Neural progenitor cell (in vitro differentiated cells): ENCODE results near the gene CDH12. TPM values are rescaled to one million over a fixed set of nuclear protein-coding genes. Genes with fewer than 3 reads are reported as not detected.

Source experiments
- DNase-seq: peaks from one replicate; pipeline ENCODE4 v3.0.0-alpha.2; 2016; ENCODE audit warnings: low spot score
- H2AFZ ChIP-seq: fragments of 200-600 bp; sonication (generic); replicated peaks from 2 replicates; pipeline ENCODE4 v1.6.1; 2016; ENCODE audit warnings: antibody characterized with exemption
- H3F3A ChIP-seq: fragments of 200-600 bp; sonication (generic); 2 replicates; pipeline ENCODE4 v1.6.1; 2016; ENCODE audit warnings: antibody characterized with exemption, low read depth
- H3K27ac ChIP-seq: fragments of 200-600 bp; sonication (generic); 2 replicates; pipeline ENCODE4 v1.5.1; 2016; ENCODE audit warnings: mild to moderate bottlenecking
- H3K27me3 ChIP-seq: fragments of 200-600 bp; sonication (generic); 2 replicates; pipeline ENCODE4 v1.6.1; 2016; ENCODE audit warnings: mild to moderate bottlenecking, moderate library complexity
- H3K36me3 ChIP-seq: fragments of 200-600 bp; sonication (generic); 2 replicates; pipeline ENCODE4 v1.5.1; 2016
- H3K4me1 ChIP-seq: fragments of 200-600 bp; sonication (generic); 2 replicates; pipeline ENCODE4 v1.6.1; 2016; ENCODE audit warnings: mixed run types
- H3K4me2 ChIP-seq: fragments of 200-600 bp; sonication (generic); 2 replicates; pipeline ENCODE4 v1.6.1; 2016
- H3K4me3 ChIP-seq: fragments of 200-600 bp; sonication (generic); 2 replicates; pipeline ENCODE4 v1.5.1; 2016
- H3K79me2 ChIP-seq: fragments of 200-600 bp; sonication (generic); 2 replicates; pipeline ENCODE4 v1.6.1; 2016; ENCODE audit warnings: low read depth
- H3K9ac ChIP-seq: fragments of 200-600 bp; sonication (generic); 2 replicates; pipeline ENCODE4 v1.6.1; 2016
- H3K9me3 ChIP-seq: fragments of 200-600 bp; sonication (generic); 2 replicates; pipeline ENCODE4 v1.5.1; 2016; ENCODE audit warnings: low read depth
- H4K20me1 ChIP-seq: fragments of 200-600 bp; sonication (generic); 2 replicates; pipeline ENCODE4 v1.6.1; 2016; ENCODE audit warnings: low read depth
- H3K27ac Mint-ChIP-seq: 3 replicates; pipeline ENCODE4 v1.8.0; 2021; ENCODE audit warnings: mixed read lengths
- H3K27me3 Mint-ChIP-seq: 2 replicates; pipeline ENCODE4 v1.8.0; 2022; ENCODE audit warnings: low read depth, mild to moderate bottlenecking, inconsistent platforms, moderate library complexity, mixed read lengths; ENCODE audit not compliant: insufficient read depth
- H3K36me3 Mint-ChIP-seq: 3 replicates; pipeline ENCODE4 v1.8.0; 2021; ENCODE audit warnings: mixed read lengths
- H3K4me1 Mint-ChIP-seq: 3 replicates; pipeline ENCODE4 v1.8.0; 2021; ENCODE audit warnings: mixed read lengths
- H3K4me3 Mint-ChIP-seq: 3 replicates; pipeline ENCODE4 v1.8.0; 2021; ENCODE audit warnings: mild to moderate bottlenecking, moderate library complexity, mixed read lengths
- H3K9me3 Mint-ChIP-seq: 3 replicates; pipeline ENCODE4 v1.8.0; 2020; ENCODE audit warnings: mixed read lengths
- EZH2 ChIP-seq: fragments of 200-600 bp; sonication (generic); IDR thresholded peaks from 2 replicates; pipeline ENCODE4 v1.6.1; 2017; ENCODE audit warnings: antibody characterized with exemption, mild to moderate bottlenecking, moderate library complexity
- EZH2phosphoT487 ChIP-seq: fragments of 200-600 bp; sonication (generic); IDR thresholded peaks from 2 replicates; pipeline ENCODE4 v1.6.1; 2017; ENCODE audit warnings: antibody characterized with exemption
- total RNA-seq: library from RNA; depleted of rRNA; stranded (reverse); fragments of >200 nt; gene quantifications from 2 replicates; pipeline ENCODE4 v1.2.3, GENCODE V29; 2015; ENCODE audit warnings: low replicate concordance
- TF ChIP-seq, protein P1 (sequence below): fragments of 200-600 bp; sonication (generic); IDR thresholded peaks from 2 replicates; pipeline ENCODE4 v1.5.1; 2017; ENCODE audit warnings: antibody characterized with exemption, mild to moderate bottlenecking

The CDH12 gene
- total RNA-seq, 1 donor from 2014 or later = not detected

DNA sequence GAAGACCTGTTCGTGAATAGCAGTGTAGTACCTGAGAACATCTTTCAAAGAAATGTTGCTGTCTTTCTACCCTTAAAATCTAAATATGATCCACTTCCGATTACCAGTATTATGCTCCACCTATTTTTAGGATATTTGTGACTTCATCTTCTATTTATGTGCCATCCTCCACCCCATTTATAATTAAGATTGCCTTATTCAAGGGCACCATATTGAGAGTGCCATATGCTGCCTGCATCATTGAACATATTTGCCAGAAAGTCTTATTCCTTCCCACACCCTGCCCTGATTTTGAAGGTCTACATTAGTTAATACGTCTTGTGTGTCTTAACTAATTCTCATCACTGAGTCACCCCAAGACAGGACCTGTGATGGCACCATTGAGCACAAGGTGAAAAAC, 1076.7 kb downstream of the CDH12 start:
- Histone ChIP-seq H3K4me1 (no peaks in the 10 kb centered on the region), H3K27ac (no peak overlapping the region), H4K20me1 (no peaks in the 10 kb centered on the region), H3K79me2 (no peaks in the 10 kb centered on the region), H3K4me3 (no peak overlapping the region), H3K36me3 (no peaks in the 10 kb centered on the region), H3K4me2 (no peak overlapping the region), H3K27me3 (no peaks in the 10 kb centered on the region), H2AFZ (no peak overlapping the region), H3K9ac (no peak overlapping the region), H3F3A (no peaks in the 10 kb centered on the region), H3K9me3 (no peaks in the 10 kb centered on the region)
- Mint-ChIP-seq H3K9me3 (no peaks in the 10 kb centered on the region), H3K36me3 (no peaks in the 10 kb centered on the region), H3K27me3 (no peaks in the 10 kb centered on the region), H3K27ac (no peak overlapping the region), H3K4me3 (no peak overlapping the region), H3K4me1 (no peaks in the 10 kb centered on the region)
- TF ChIP-seq EZH2 = no peak
- TF ChIP-seq EZH2phosphoT487 = no peak
- TF ChIP-seq, protein P1, sequence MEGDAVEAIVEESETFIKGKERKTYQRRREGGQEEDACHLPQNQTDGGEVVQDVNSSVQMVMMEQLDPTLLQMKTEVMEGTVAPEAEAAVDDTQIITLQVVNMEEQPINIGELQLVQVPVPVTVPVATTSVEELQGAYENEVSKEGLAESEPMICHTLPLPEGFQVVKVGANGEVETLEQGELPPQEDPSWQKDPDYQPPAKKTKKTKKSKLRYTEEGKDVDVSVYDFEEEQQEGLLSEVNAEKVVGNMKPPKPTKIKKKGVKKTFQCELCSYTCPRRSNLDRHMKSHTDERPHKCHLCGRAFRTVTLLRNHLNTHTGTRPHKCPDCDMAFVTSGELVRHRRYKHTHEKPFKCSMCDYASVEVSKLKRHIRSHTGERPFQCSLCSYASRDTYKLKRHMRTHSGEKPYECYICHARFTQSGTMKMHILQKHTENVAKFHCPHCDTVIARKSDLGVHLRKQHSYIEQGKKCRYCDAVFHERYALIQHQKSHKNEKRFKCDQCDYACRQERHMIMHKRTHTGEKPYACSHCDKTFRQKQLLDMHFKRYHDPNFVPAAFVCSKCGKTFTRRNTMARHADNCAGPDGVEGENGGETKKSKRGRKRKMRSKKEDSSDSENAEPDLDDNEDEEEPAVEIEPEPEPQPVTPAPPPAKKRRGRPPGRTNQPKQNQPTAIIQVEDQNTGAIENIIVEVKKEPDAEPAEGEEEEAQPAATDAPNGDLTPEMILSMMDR = no peak
- DNase-seq = no peak

DNA sequence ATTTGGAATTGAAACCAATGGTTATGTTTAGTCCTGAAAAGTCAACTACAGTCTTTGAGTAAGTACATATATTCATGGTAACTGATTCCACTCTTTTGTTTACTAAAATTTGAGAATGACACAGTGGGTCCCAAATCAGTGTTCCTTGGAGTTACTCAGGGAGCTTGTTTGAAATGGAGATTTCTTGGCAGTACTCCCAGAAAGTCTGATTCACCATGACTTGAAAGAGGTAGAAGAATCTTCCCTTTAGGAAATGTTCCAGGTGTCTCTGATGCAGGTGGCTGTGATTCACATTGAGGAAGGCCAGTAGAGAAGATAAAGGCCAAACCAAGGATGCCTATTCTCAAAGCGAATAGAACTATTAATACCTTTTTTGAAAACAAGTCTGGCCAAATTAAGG, 1078.3 kb downstream of the CDH12 start:
- Mint-ChIP-seq H3K9me3 (peaks cover 1% of the 10 kb centered on the region), H3K4me1 (no peaks in the 10 kb centered on the region)
- H3K4me3 ChIP-seq = no peak overlapping the region

DNA sequence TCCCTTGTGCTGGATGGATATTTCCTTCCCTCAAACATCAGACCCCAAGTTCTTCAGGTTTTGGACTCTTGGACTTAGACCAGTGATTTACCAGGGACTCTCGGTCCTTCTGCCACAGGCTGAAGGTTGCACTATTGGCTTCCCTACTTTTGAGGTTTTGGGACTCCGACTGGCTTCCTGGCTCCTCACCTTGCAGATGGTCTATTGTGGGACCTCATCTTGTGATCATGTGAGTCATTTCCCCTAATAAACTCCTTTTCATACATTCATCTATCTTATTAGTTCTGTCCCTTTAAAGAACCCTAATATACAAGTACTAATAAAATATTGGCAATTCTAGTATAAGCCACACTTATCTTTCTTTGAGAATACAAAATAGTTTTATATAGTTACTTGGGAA, 1078.9 kb downstream of the CDH12 start:
- Histone ChIP-seq H3K27ac (no peak overlapping the region), H3K9me3 (no peaks in the 10 kb centered on the region), H3K4me2 (no peak overlapping the region), H2AFZ (no peak overlapping the region), H4K20me1 (no peaks in the 10 kb centered on the region), H3K4me3 (no peak overlapping the region), H3K79me2 (no peaks in the 10 kb centered on the region), H3F3A (no peaks in the 10 kb centered on the region), H3K4me1 (no peaks in the 10 kb centered on the region), H3K9ac (no peak overlapping the region), H3K36me3 (no peaks in the 10 kb centered on the region), H3K27me3 (no peaks in the 10 kb centered on the region)
- TF ChIP-seq EZH2phosphoT487 = no peak
- Mint-ChIP-seq H3K27me3 (no peaks in the 10 kb centered on the region), H3K4me3 (no peak overlapping the region), H3K36me3 (no peaks in the 10 kb centered on the region), H3K4me1 (no peaks in the 10 kb centered on the region), H3K27ac (no peak overlapping the region), H3K9me3 (peaks cover 2% of the 10 kb centered on the region)
- no peak for DNase-seq

More for the DNA sequence above, 1078.3 kb downstream of the CDH12 start:
- Histone ChIP-seq H3K4me2 (no peak overlapping the region), H3K4me1 (no peaks in the 10 kb centered on the region), H3K27ac (no peak overlapping the region), H3F3A (no peaks in the 10 kb centered on the region), H3K9me3 (no peaks in the 10 kb centered on the region), H4K20me1 (no peaks in the 10 kb centered on the region), H3K9ac (no peak overlapping the region), H3K79me2 (no peaks in the 10 kb centered on the region), H3K27me3 (no peaks in the 10 kb centered on the region), H3K36me3 (no peaks in the 10 kb centered on the region), H2AFZ (no peak overlapping the region)
- H3K27me3 Mint-ChIP-seq = no peaks in the 10 kb centered on the region
- H3K4me3 Mint-ChIP-seq = no peak overlapping the region
- no peaks in the 10 kb centered on the region for H3K36me3 Mint-ChIP-seq
- DNase-seq = no peak
- no peak overlapping the region for H3K27ac Mint-ChIP-seq
- TF ChIP-seq EZH2phosphoT487 (no peak), EZH2 (no peak)
- TF ChIP-seq, protein P1 = no peak

DNA sequence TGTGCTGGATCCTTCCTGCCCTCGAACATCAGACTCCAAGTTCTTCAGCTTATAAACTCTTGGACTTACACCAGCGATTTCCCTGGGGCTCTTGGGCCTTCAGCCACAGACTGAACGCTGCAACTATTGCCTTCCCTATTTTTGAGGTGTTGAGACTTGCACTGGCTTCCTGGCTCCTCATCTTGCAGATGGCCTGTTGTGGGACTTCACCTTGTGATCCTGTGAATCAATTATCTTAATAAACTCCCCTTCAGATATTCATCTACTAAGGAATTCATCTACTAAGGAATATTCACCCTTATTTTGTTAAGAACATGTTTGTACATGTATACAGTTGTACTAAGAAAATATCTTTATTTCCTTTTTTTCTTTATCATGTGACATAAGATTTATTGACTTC, 1079.7 kb downstream of the CDH12 start:
- no peaks in the 10 kb centered on the region for H3K27me3 Mint-ChIP-seq
- TF ChIP-seq EZH2phosphoT487 (no peak), EZH2 (no peak)
- TF ChIP-seq, protein P1 = no peak
- Histone ChIP-seq H3K27ac (no peak overlapping the region), H3K9ac (no peak overlapping the region), H3K79me2 (no peaks in the 10 kb centered on the region), H3K4me1 (no peaks in the 10 kb centered on the region), H3K27me3 (no peaks in the 10 kb centered on the region), H3K4me3 (no peak overlapping the region), H2AFZ (no peak overlapping the region), H3K9me3 (no peaks in the 10 kb centered on the region), H3K36me3 (no peaks in the 10 kb centered on the region), H3F3A (no peaks in the 10 kb centered on the region), H3K4me2 (no peak overlapping the region), H4K20me1 (no peaks in the 10 kb centered on the region)
- H3K4me1 Mint-ChIP-seq = no peaks in the 10 kb centered on the region
- peaks cover 2% of the 10 kb centered on the region for H3K9me3 Mint-ChIP-seq
- H3K27ac Mint-ChIP-seq = no peak overlapping the region
- H3K36me3 Mint-ChIP-seq = no peaks in the 10 kb centered on the region
- no peak overlapping the region for H3K4me3 Mint-ChIP-seq
- no peak for DNase-seq
